PC-3 (cell line): ENCODE results near the gene PRDM4.

Source experiments
- CTCF ChIP-seq: fragments of 300-600 bp; sonication (generic); conservative IDR thresholded peaks from 2 replicates; pipeline ENCODE4 v1.5.1; 2017; ENCODE audit warnings: antibody characterized with exemption, low read depth, mild to moderate bottlenecking, low read length
- EZH2 ChIP-seq: fragments of 300-600 bp; sonication (generic); IDR thresholded peaks from one replicate; pipeline ENCODE4 v1.6.1; 2017; ENCODE audit warnings: antibody characterized with exemption, mild to moderate bottlenecking, low read length; ENCODE audit not compliant: unreplicated experiment

- TF ChIP-seq CTCF (no peak), EZH2 (no peak)
These were observed 27.9 kb upstream of the PRDM4 start for GRCh38 chr12:107788690-107789458.
